Motor neuron (in vitro differentiated cells): ENCODE results near the gene BRSK2. TPM values are rescaled to one million over a fixed set of nuclear protein-coding genes. Genes with fewer than 3 reads are reported as not detected.
"Not testable (repeated sequence)": the region's sequence is repeated elsewhere in the genome, so short reads cannot be mapped to it uniquely, and the experiment has no call there.

ENCODE experiments used
- ATAC-seq, 8 experiments: fragments of 200-7000 bp; cut with Tn5 transposase; replicated peaks in 6 of 8; 2 replicates each; pipeline ENCODE4 v1.8.0; 2021; ENCODE audit warnings: mild to moderate bottlenecking in 8 of 8, moderate library complexity in 8 of 8
- H3K27ac ChIP-seq, 2 donors: fragments of 250-450 bp; sonication (Bioruptor Pico); 2 replicates each; pipeline ENCODE4 v1.9.0; 2021; ENCODE audit warnings: antibody characterized with exemption in 2 of 2, mild to moderate bottlenecking in 2 of 2, moderate library complexity in 1 of 2
- H3K4me1 ChIP-seq, 2 donors: fragments of 250-450 bp; sonication (Bioruptor Pico); replicated peaks in 1 of 2; 2 replicates each; pipeline ENCODE4 v1.6.1; 2021; ENCODE audit warnings: antibody characterized with exemption in 2 of 2, mild to moderate bottlenecking in 2 of 2, moderate library complexity in 1 of 2
- H3K4me3 ChIP-seq, 5 donors: fragments of 250-450 bp; sonication (Bioruptor Pico); 2 replicates each; pipeline ENCODE4 v1.9.0; 2021; ENCODE audit warnings: antibody characterized with exemption in 5 of 5, mild to moderate bottlenecking in 5 of 5, moderate library complexity in 4 of 5
- WGBS, 10 experiments: fragments of 450-650 bp; shearing (Covaris generic); methylation state at CpG; one replicate each; pipeline ENCODE4 v1.0.0; 2022; 5-methylcytosine and 5-hydroxymethylcytosine counted together
- in situ Hi-C, 9 experiments: fragments of 400-800 bp; cut with MboI; loops; one replicate each; pipeline ENCODE4 v1.15.0; 2021; ENCODE audit warnings: low sequenced_read_pairs in 9 of 9, low pct_unique_long_range_greater_than_20kb in 2 of 9; ENCODE audit not compliant: unreplicated experiment in 9 of 9
- total RNA-seq, 8 experiments: library from RNA; unstranded; fragments of 300-600 nt; gene quantifications; 2 replicates each; pipeline versions ENCODE4 v1.2.3 to v1.2.4, GENCODE V29; 2022

Gene BRSK2
- total RNA-seq, result 10 to 100 TPM in 5 of 8 experiments, 1 to 10 TPM in 2, under 1 TPM in 1; 0.77 to 54.6 (median 25.1) TPM

- no CpG with 5 or more reads among the region's 119 CpGs for WGBS, 10 experiments
These were observed at the start of gene BRSK2 for GRCh38 chr11:1389932-1390568. Gene BRSK2 (plus strand): TSS chr11:1389934. CDS start chr11:1390285, 351 bp downstream.

GRCh38 chr11:1340111-1340510 is 49.6 kb upstream of the BRSK2 start:
- WGBS, 10 experiments, result 62 to 100% (median 81%) methylated on average over 1 to 6 of the region's 12 CpGs; no CpG with 5 or more reads in 1 of the 10 experiments
- ATAC-seq, result no peak
- in situ Hi-C loops, result no loop called here
- H3K27ac ChIP-seq, result no peak overlapping the region
- no peak overlapping the region for H3K4me3 ChIP-seq
- H3K4me1 ChIP-seq, result peaks cover 5 to 7% of the 10 kb centered on the region in 2 donors

More at GRCh38 chr11:1389932-1390568, at the start of gene BRSK2:
- Histone ChIP-seq H3K4me1 (peaks cover 24 to 29% of the 10 kb centered on the region in 2 donors), H3K4me3 (peak within 1 kb of the TSS; percentile 61 to 92 (median 77)), H3K27ac (peak within 1 kb of the TSS; percentile 93 to 94)
- in situ Hi-C loops, result no loop called here
- ATAC-seq, result peak in 1 of 8 experiments; percentile 0

DNA sequence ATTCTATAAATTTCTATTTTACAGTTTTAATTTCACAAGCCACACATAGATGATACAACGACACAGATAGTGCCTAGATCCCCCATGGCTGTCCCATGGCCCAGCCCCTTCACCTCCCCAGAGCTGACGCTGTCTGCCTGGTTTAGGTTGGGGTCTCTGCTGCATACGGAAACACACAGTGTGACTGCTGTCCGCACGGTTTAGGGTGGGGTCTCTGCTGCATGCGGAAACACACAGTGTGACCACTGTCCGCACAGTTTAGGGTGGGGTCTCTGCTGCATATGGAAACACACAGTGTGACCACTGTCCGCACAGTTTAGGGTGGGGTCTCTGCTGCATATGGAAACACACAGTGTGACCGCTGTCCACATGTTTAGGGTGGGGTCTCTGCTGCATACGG is 48.5 kb upstream of the BRSK2 start:
- WGBS, 10 experiments, result 75 to 100% (median 85%) methylated on average over 1 to 6 of the region's 10 CpGs; no CpG with 5 or more reads in 6 of the 10 experiments
- H3K4me1 ChIP-seq, ATAC-seq, in situ Hi-C loops, H3K4me3 ChIP-seq, H3K27ac ChIP-seq: not testable (repeated sequence)

GRCh38 chr11:1341928-1342524 is 47.7 kb upstream of the BRSK2 start:
- Histone ChIP-seq H3K4me3 (no peak overlapping the region), H3K4me1 (no peaks in the 10 kb centered on the region), H3K27ac (no peak overlapping the region)
- peak in 3 of 8 experiments; percentile 68 to 97 (median 90) for ATAC-seq
- in situ Hi-C loops, result no loop called here
- WGBS, 10 experiments, result 0 to 92% (median 53%) methylated on average over 1 to 11 of the region's 17 CpGs; no CpG with 5 or more reads in 2 of the 10 experiments

DNA sequence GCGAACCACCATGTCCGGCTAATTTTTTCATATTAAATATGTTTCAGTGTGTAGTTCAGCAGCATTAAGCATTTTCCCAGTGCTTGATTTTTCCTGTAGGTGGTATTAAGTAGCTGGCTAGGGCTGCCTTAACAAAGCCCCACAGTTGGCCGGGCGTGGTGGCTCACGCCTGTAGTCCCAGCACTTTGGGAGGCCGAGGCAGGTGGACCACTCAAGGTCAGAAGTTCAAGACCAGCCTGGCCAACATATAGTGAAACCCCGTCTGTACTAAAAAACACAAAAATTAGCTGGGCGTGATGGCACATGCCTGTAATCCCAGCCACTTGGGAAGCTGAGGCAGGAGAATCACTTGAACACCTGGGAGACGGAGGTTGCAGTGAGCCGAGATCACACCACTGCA is 46.8 kb upstream of the BRSK2 start:
- WGBS, 10 experiments, result 40 to 100% (median 94%) methylated on average over 2 to 4 of the region's 10 CpGs; no CpG with 5 or more reads in 6 of the 10 experiments
- peaks cover 1 to 4% of the 10 kb centered on the region in 2 donors for H3K4me1 ChIP-seq
- no peak for ATAC-seq
- H3K27ac ChIP-seq, result no peak overlapping the region
- H3K4me3 ChIP-seq, result no peak overlapping the region
- in situ Hi-C loops, result no loop called here

- Histone ChIP-seq H3K4me3 (no peak overlapping the region), H3K4me1 (peaks cover 7 to 10% of the 10 kb centered on the region in 2 donors), H3K27ac (no peak overlapping the region)
- in situ Hi-C loops, result no loop called here
- ATAC-seq, result no peak
- WGBS, 10 experiments, result 68 to 100% (median 91%) methylated on average over 1 to 11 of the region's 25 CpGs; no CpG with 5 or more reads in 3 of the 10 experiments
These were observed 46.2 kb upstream of the BRSK2 start for GRCh38 chr11:1343391-1344055.

- H3K4me1 ChIP-seq, result peaks cover 13 to 16% of the 10 kb centered on the region in 2 donors
- in situ Hi-C loops, result no loop called here
- 60 to 100% (median 67%) methylated on average over 1 to 16 of the region's 26 CpGs; no CpG with 5 or more reads in 2 of the 10 experiments for WGBS, 10 experiments
- no peak overlapping the region for H3K4me3 ChIP-seq
- ATAC-seq, result no peak
- H3K27ac ChIP-seq, result no peak overlapping the region
These were observed 45.6 kb upstream of the BRSK2 start for GRCh38 chr11:1344056-1344635.

- ATAC-seq, result no peak
- Histone ChIP-seq H3K4me1 (peaks cover 26 to 34% of the 10 kb centered on the region in 2 donors), H3K27ac (no peak overlapping the region), H3K4me3 (no peak overlapping the region)
- in situ Hi-C loops, result no loop called here
- WGBS, 10 experiments, result 0 to 84% (median 73%) methylated on average over 1 to 12 of the region's 28 CpGs; no CpG with 5 or more reads in 5 of the 10 experiments
These were observed 43.8 kb upstream of the BRSK2 start for GRCh38 chr11:1345737-1346513.

GRCh38 chr11:1346669-1347390 is 42.9 kb upstream of the BRSK2 start:
- Histone ChIP-seq H3K4me1 (peaks cover 30 to 40% of the 10 kb centered on the region in 2 donors), H3K27ac (no peak overlapping the region), H3K4me3 (no peak overlapping the region)
- 49 to 83% (median 77%) methylated on average over 1 to 13 of the region's 28 CpGs; no CpG with 5 or more reads in 6 of the 10 experiments for WGBS, 10 experiments
- in situ Hi-C loops, result no loop called here
- no peak for ATAC-seq

DNA sequence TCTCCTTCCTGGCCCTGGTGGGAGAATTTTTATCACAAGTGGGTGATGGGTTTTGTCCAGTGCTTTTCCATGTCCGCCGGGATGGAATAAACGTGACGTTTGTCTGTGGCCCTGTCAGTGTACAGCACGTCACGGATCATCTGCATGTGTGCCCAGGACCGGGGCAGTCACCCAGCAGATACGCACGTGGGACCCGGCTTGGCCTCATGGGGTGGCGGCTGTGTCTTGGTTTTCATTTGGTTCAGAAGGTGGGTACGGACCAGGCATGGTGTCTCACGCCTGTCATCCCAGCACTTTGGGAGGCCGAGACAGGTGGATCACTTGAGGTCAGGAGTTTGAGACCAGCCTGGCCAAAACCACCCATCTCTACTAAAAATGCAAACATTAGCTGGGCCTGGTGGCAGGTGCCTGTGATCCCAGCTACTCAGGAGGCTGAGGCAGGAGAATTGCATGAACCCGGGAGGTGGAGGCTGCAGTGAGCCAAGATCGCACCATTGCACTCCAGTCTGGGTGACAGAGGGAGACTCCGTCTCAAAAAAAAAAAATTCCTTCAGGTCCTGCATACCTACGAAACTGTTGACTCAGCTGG is 42.2 kb upstream of the BRSK2 start:
- ATAC-seq, in situ Hi-C loops, H3K4me3 ChIP-seq, H3K27ac ChIP-seq: not testable (repeated sequence)
- peaks cover 30 to 40% of the 10 kb centered on the region in 2 donors for H3K4me1 ChIP-seq
- 58 to 100% (median 83%) methylated on average over 1 to 7 of the region's 18 CpGs; no CpG with 5 or more reads in 3 of the 10 experiments for WGBS, 10 experiments

- 21 to 70% (median 37%) methylated on average over 3 to 9 of the region's 14 CpGs; no CpG with 5 or more reads in 5 of the 10 experiments for whole genome bisulfite sequencing, 10 experiments
These were observed 41.5 kb upstream of the BRSK2 start for GRCh38 chr11:1348146-1348795.

More at GRCh38 chr11:1348146-1348795, 41.5 kb upstream of the BRSK2 start:
- in situ Hi-C loops, result no loop called here
- Histone ChIP-seq H3K4me1 (peaks cover 30 to 40% of the 10 kb centered on the region in 2 donors), H3K27ac (peak overlapping the region in 1 of 2 donors; percentile 78), H3K4me3 (no peak overlapping the region)
- peak in 3 of 8 experiments; percentile 17 to 51 (median 33) for ATAC-seq
